LNCAP (cell line): ENCODE measurements around the gene MIGA2.

ENCODE experiments used
- CTCF ChIP-seq: fragments of 450-650 bp; IDR thresholded peaks from 2 replicates; pipeline ENCODE4 v1.5.1; 2017; ENCODE audit warnings: mild to moderate bottlenecking

MIGA2 gene

GRCh38 chr9:129012893-129013448 is 23.5 kb upstream of the MIGA2 start:
- no peak for TF ChIP-seq CTCF

- TF ChIP-seq CTCF = no peak
Observed at GRCh38 chr9:129013674-129014073, 22.8 kb upstream of the MIGA2 start.

- no peak for TF ChIP-seq CTCF
Observed at GRCh38 chr9:129014124-129014523, 22.3 kb upstream of the MIGA2 start.

- TF ChIP-seq CTCF = no peak
Observed at GRCh38 chr9:129014608-129015007, 21.8 kb upstream of the MIGA2 start.

GRCh38 chr9:129021091-129021490 is 15.3 kb upstream of the MIGA2 start:
- no peak for TF ChIP-seq CTCF

- no peak for TF ChIP-seq CTCF
Observed at GRCh38 chr9:129022037-129022436, 14.4 kb upstream of the MIGA2 start.

- no peak for TF ChIP-seq CTCF
Observed at GRCh38 chr9:129023036-129023907, 13.2 kb upstream of the MIGA2 start.
